K562 (cell line): ENCODE measurements around the gene LCA5. TPM values are rescaled to one million over a fixed set of nuclear protein-coding genes. Genes with fewer than 3 reads are reported as not detected.

Source experiments
- ATF3 ChIP-seq, 2 experiments: fragments of 450-650 bp in 1 of 2; sonication (generic) in 1 of 2; formaldehyde crosslinking in 1 of 2; IDR thresholded peaks in 1 of 2; conservative IDR thresholded peaks in 1 of 2; 2 replicates each; pipeline versions ENCODE4 v1.6.1 to v1.8.1; 2016 to 2023; ENCODE audit warnings: mild to moderate bottlenecking in 2 of 2, moderate library complexity in 2 of 2, inconsistent platforms in 1 of 2, missing genetic modification reagents in 1 of 2
- MBD2 ChIP-seq: sonication (generic); IDR thresholded peaks from 2 replicates; pipeline ENCODE4 v1.6.1; 2016; ENCODE audit warnings: low read depth, borderline replicate concordance
- NR0B1 ChIP-seq: fragments of 450-650 bp; IDR thresholded peaks from one replicate; pipeline ENCODE4 v1.6.1; 2018; ENCODE audit warnings: mild to moderate bottlenecking, moderate library complexity; ENCODE audit not compliant: partially characterized antibody
- PTBP1 ChIP-seq: fragments of 200-400 bp; formaldehyde crosslinking; IDR thresholded peaks from 2 replicates; pipeline ENCODE4 v1.6.1; 2017; ENCODE audit warnings: low read depth, low read length
- TARDBP ChIP-seq: fragments of 450-650 bp; IDR thresholded peaks from 2 replicates; pipeline ENCODE4 v1.6.1; 2016
- ZNF586 ChIP-seq: fragments of 450-650 bp; formaldehyde crosslinking; conservative IDR thresholded peaks from 2 replicates; pipeline ENCODE4 v1.4.0; 2020; ENCODE audit warnings: mild to moderate bottlenecking, moderate library complexity
- polyA plus RNA-seq, 8 experiments: library from polyadenylated mRNA; depleted of rRNA in 4 of 8; stranded (reverse) in 5 of 8; unstranded in 3 of 8; fragments of >200 nt; fragmentation: Nextera tagmentation in 2 of 8; fragmentation: Illumina TruSeq in 1 of 8; extraction: Ambion mirVana in 2 of 8; extraction: Trizol in 1 of 8; gene quantifications; 2 replicates each; pipeline versions ENCODE4 v1.2.1 to v1.2.3, GENCODE V29; 2011 to 2014; ENCODE audit warnings: inconsistent platforms in 1 of 8, missing spikeins in 1 of 8
- total RNA-seq, 7 experiments: library from RNA; depleted of rRNA in 6 of 7; stranded (reverse); fragments of >200 nt in 6 of 7; fragmentation: Illumina TruSeq in 2 of 7; extraction: Trizol in 2 of 7; gene quantifications; 2 replicates each; pipeline versions ENCODE4 v1.2.1 to v1.2.3, GENCODE V29; 2011 to 2021; ENCODE audit warnings: low replicate concordance in 1 of 7
- TF ChIP-seq, protein P1 (sequence below): fragments of 450-650 bp; IDR thresholded peaks from 2 replicates; pipeline ENCODE4 v1.6.1; 2016; ENCODE audit warnings: mild to moderate bottlenecking

The LCA5 gene
- total and polyA plus RNA-seq, 9 of the 15 experiments (the other 6 are each of a cell fraction or from before 2014, with no cell fraction given), result 1.0 to 3.4 (median 1.8) TPM

- no peak for TF ChIP-seq NR0B1
- no peak for TF ChIP-seq TARDBP
- TF ChIP-seq ATF3 (IDR thresholded peaks at IDR 0.05), result no peak
- no peak for TF ChIP-seq ATF3 (CRISPR knock-in tag; conservative IDR thresholded peaks at IDR 0.05)
- TF ChIP-seq, protein P1, sequence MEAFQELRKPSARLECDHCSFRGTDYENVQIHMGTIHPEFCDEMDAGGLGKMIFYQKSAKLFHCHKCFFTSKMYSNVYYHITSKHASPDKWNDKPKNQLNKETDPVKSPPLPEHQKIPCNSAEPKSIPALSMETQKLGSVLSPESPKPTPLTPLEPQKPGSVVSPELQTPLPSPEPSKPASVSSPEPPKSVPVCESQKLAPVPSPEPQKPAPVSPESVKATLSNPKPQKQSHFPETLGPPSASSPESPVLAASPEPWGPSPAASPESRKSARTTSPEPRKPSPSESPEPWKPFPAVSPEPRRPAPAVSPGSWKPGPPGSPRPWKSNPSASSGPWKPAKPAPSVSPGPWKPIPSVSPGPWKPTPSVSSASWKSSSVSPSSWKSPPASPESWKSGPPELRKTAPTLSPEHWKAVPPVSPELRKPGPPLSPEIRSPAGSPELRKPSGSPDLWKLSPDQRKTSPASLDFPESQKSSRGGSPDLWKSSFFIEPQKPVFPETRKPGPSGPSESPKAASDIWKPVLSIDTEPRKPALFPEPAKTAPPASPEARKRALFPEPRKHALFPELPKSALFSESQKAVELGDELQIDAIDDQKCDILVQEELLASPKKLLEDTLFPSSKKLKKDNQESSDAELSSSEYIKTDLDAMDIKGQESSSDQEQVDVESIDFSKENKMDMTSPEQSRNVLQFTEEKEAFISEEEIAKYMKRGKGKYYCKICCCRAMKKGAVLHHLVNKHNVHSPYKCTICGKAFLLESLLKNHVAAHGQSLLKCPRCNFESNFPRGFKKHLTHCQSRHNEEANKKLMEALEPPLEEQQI, result no peak
- TF ChIP-seq MBD2, result no peak
- no peak for TF ChIP-seq ZNF586 (CRISPR knock-in tag)
- no peak for TF ChIP-seq PTBP1
These were observed 67.6 kb downstream of the LCA5 start (continued) for GRCh38 chr6:79469376-79470246.
